GM10248 (cell line): ENCODE measurements around the gene RBBP8NL.

Source experiments
- CTCF ChIA-PET: fragments of 300-600 bp; sonication (Branson Sonifier 250); formaldehyde crosslinking; extraction: SDS; loops from one replicate; lab custom pipeline; 2021; ENCODE audit warnings: antibody characterized with exemption; lab: Yijun Ruan, JAX
- POLR2A ChIA-PET: fragments of 350-650 bp; sonication (Branson Sonifier 250); formaldehyde crosslinking; extraction: SDS; loops from one replicate; lab custom pipeline; 2020; ENCODE audit warnings: antibody characterized with exemption; lab: Yijun Ruan, JAX
- DNase-seq: peaks from one replicate; pipeline ENCODE4 v3.0.0; 2012; ENCODE audit errors: extremely low spot score
- TF ChIP-seq, protein P1 (sequence below): IDR thresholded peaks from 2 replicates; pipeline ENCODE4 v1.5.1; 2012; ENCODE audit warnings: mild to moderate bottlenecking, low read depth; ENCODE audit errors: extremely low read depth, missing control alignments, control extremely low read depth

Gene RBBP8NL

DNA sequence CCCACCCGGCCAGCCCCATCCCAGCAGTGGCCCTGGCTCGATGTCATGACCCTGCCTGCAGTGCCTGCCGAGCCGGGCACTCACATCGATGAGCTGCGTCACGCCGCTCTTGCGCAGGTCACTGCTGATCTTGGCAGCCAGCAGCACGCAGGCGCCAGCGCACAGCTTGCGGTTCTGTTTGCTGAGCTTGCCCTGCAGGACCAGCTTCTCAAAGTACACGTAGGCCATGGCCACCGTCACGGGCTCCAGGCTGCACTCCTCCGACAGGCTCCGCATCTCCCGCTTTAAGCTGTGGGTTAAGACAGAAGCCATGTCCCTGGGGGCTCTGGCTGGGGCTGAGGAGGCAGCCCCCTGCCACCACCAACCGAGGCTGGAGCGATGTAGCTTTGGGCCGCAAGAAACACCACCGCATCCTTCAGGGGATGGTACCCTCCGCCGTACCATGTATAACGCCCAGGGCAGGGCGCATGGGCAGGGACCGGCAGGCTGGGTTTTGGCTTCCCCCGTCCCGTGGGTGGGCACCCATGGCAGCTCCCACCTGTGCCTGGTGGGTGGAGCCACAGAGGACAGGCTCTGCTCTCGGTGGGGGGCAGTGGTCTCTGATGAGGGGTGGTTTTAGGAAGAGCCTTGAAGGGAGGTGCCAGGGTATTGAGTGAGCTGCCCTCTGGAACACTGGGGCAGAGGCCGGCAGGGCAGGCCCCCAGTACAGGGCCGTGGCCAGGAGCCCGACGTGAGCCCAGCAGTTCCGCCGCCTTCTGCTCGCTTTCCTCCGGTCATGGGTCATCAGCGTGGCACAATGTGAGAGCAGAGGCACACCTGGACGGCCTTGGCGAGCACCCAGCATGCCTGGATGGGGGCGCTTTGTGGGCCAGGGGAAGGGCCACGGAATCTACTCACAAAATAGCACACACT is 35.9 kb downstream of the RBBP8NL start:
- CTCF ChIA-PET = interaction anchor here (1.1 to 1.2 kb wide), 2 partner anchors 9 to 19 kb away, joined by 4 read pairs; no protein-coding TSS in a partner anchor
- POLR2A ChIA-PET = no interaction called here
- TF ChIP-seq, protein P1, sequence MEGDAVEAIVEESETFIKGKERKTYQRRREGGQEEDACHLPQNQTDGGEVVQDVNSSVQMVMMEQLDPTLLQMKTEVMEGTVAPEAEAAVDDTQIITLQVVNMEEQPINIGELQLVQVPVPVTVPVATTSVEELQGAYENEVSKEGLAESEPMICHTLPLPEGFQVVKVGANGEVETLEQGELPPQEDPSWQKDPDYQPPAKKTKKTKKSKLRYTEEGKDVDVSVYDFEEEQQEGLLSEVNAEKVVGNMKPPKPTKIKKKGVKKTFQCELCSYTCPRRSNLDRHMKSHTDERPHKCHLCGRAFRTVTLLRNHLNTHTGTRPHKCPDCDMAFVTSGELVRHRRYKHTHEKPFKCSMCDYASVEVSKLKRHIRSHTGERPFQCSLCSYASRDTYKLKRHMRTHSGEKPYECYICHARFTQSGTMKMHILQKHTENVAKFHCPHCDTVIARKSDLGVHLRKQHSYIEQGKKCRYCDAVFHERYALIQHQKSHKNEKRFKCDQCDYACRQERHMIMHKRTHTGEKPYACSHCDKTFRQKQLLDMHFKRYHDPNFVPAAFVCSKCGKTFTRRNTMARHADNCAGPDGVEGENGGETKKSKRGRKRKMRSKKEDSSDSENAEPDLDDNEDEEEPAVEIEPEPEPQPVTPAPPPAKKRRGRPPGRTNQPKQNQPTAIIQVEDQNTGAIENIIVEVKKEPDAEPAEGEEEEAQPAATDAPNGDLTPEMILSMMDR = no peak
- no peak for DNase-seq

DNA sequence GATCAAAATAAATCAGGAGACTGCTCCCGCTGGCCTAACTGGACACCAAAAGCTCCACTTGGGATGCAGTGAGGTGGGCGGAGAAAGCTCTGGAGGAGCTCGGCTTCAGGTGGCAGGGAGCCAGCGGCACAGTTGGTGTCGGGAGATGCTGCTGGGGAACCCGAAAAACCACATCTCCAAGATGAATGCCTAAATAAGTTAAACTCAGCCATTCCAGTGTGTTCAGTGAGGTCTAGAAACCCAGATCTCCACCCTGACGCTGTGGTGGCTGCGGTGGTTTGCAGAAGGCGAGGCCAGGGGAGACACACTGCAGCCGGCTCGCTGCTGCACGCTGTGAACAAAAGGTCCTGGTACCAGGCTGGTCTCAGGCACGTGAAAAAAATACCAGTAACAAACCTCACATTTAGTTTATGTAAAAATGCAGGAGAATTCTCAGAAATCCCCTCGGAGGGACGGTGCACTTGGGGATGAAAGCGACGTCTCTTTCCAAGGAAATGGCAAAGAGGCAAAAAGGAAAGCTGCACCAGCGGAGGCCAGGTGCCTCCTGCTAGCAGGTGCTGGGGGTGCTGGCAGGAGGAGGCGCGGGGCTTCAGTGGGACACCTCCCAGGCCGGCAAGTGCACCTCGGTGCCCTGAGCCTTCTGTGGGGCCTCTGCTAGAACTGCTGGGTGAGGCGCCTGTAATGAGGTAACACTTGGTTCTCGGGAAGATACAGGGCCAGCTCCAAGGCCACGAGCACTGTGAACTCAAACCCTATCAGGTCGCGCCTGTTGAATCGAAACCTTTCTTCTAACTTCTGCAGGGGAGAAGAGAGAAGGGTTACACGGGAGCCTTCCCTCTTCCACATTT is 36.8 kb downstream of the RBBP8NL start:
- no peak for DNase-seq
- ChIA-PET POLR2A (no interaction called here), CTCF (interaction anchor here (1.1 to 1.2 kb wide), 3 partner anchors 8 to 20 kb away, joined by 4 read pairs; no protein-coding TSS in a partner anchor)
- TF ChIP-seq, protein P1 = no peak

DNA sequence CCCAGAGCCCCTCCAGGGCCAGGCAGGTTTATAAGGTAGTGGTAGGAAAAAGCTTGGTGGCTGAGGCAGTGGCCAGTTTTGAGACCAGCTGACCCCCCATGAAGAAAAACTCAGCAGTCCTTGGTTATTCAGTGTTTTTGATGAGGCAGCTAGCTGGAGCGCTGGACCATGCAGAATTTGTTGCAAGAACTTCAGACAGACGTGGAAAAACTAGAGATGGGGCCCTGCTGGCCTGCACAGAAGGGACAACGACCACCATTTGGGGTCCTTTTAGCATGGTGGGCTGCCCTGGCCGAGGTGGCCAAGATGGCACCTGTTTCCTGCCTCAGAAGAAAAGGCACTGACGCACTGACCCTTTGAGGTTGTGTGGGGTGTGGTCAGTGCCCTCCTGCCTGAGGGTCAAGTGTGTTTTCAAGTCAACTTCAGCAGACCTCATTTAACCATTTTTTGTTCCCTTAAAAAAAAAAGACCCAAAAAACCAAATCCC is 37.7 kb downstream of the RBBP8NL start:
- CTCF ChIA-PET = interaction anchor here (0.9 to 1.1 kb wide), 2 partner anchors 11 to 21 kb away, joined by 3 to 4 read pairs; no protein-coding TSS in a partner anchor
- POLR2A ChIA-PET = no interaction called here
- TF ChIP-seq, protein P1 = no peak
- DNase-seq = no peak

DNA sequence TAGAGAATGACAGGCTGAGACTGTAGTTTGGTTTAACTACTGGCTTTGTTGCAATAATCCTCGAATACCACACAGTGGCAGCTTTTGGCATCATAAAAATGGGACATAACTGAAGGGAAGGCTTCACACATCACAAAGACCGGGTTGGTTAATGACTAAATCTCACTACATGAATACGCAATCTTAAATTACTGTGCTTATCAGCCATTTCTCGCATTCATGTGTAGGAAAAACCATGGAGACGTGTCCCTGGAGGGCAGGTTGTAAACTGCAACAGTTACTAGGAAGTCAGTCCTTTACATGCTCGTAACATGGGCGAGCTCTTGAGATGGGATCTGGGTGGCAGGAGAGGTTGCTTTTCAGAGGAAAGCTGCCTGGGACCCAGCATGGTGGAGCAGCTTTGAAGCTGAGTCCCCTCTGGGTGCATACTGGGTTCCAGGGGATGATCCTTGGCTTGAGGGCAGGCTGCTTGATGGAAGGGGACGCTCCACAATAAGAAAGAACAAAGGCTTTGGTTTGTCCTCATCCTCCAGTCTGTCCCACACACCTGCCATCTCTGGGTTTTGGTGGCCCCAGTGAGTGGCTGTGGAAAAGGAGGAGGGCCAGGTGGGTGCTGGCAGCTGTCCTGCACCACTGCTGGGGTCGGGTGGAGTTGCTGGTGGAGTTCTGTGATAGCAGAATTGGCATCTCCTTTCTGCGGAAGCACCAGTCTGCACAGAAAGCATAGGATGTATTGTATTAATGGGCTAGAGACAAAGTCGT is 38.3 kb downstream of the RBBP8NL start:
- DNase-seq = no peak
- ChIA-PET POLR2A (interaction anchor here (1.1 kb wide), 1 partner anchor 24 kb away, joined by 3 read pairs; no protein-coding TSS in a partner anchor), CTCF (interaction anchor here (0.9 to 1.4 kb wide), 3 partner anchors 16 to 88 kb away, joined by 3 to 4 read pairs (median 3); no protein-coding TSS in a partner anchor)
- TF ChIP-seq, protein P1 = no peak

DNA sequence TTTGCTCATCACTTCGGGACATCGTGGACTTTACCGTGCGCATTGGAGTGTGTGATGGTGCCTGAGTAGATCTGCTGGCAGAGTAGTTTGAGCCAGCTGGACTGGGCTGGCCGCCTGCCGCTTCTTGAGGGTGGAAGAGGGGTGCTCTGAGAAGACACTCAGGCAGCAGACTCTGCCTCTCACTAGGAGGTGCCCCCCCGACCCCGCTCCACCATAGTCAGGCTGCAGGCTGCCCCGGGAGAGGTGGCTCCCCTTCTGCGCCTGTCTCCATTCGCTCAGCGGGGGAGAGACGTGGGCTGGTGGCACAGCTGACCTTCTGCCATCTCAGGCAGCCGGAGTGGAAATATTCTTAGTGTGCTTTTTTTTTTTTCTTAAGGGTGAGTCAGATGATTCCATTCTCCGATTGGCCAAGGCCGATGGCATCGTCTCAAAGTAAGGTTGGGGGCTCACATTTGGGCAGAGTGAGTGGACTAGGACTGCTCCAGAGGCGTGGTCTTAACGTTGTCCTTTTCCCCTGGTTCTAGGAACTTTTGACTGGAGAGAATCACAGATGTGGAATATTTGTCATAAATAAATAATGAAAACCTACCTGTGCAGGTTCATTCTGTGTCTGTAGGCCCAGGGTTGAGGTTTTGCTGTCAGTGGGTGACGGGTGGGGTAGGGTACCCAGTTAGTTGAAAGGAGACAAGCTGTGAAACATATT is 39.3 kb downstream of the RBBP8NL start:
- CTCF ChIA-PET = interaction anchor here (1.0 to 1.4 kb wide), 2 partner anchors 17 to 87 kb away, joined by 3 to 4 read pairs; no protein-coding TSS in a partner anchor
- POLR2A ChIA-PET = interaction anchor here (1.1 kb wide), 1 partner anchor 23 kb away, joined by 3 read pairs; no protein-coding TSS in a partner anchor
- DNase-seq = no peak
- TF ChIP-seq, protein P1 = no peak
